Right ventricle myocardium superior (tissue), 1 donor: ENCODE measurements around the gene PPP4R1. TPM values are rescaled to one million over a fixed set of nuclear protein-coding genes. Genes with fewer than 3 reads are reported as not detected.
"Not testable (repeated sequence)": the region's sequence is repeated elsewhere in the genome, so short reads cannot be mapped to it uniquely, and the experiment has no call there.

Source experiments
- ATAC-seq: fragments of 200-7000 bp; cut with Tn5 transposase; one replicate; pipeline ENCODE4 v1.9.1; 2020; ENCODE audit warnings: mild to moderate bottlenecking; ENCODE audit not compliant: poor library complexity
- DNase-seq: peaks from one replicate; pipeline ENCODE4 v3.0.0-alpha.2; 2020
- intact Hi-C: fragments of 100-400 bp; cut with DNase I; formaldehyde crosslinking; loops from one replicate; pipeline ENCODE4 v1.11.2; 2022
- total RNA-seq: library from RNA; stranded (reverse); fragmentation: NEBNext Ultra II Directional; extraction: Animal tissue kit (Norgen Biotek cat#: 25700); gene quantifications from one replicate; pipeline ENCODE4 v1.2.1, GENCODE V29; 2021
- donor health status: DM: no; HTN: yes; CAD: no; lungs with severe emphysema.

Gene PPP4R1
- total RNA-seq, 1 donor from 2014 or later, result 55.4 TPM

- peak; percentile 15 for ATAC-seq
- no peak for DNase-seq
- intact Hi-C loops, result no loop called here
These were observed 17.6 kb upstream of the PPP4R1 start for GRCh38 chr18:9631814-9632496.

- no peak for DNase-seq
- ATAC-seq, result no peak
- intact Hi-C loops, result no loop called here
These were observed 16.1 kb upstream of the PPP4R1 start for GRCh38 chr18:9630444-9630843.

- intact Hi-C loops, result no loop called here
- DNase-seq (no peak), ATAC-seq (no peak)
These were observed 15.3 kb upstream of the PPP4R1 start for GRCh38 chr18:9629709-9630108.

GRCh38 chr18:9628984-9629383 lies 14.6 kb upstream of the PPP4R1 start:
- DNase-seq (no peak), ATAC-seq (no peak)
- intact Hi-C loops, result no loop called here

GRCh38 chr18:9627642-9628041 lies 13.3 kb upstream of the PPP4R1 start:
- intact Hi-C loops, result no loop called here
- no peak for ATAC-seq
- no peak for DNase-seq

GRCh38 chr18:9619990-9620389 lies 5.6 kb upstream of the PPP4R1 start:
- intact Hi-C loops, result no loop called here
- ATAC-seq (no peak), DNase-seq (peak; percentile 52)

GRCh38 chr18:9619545-9619944 lies 5.2 kb upstream of the PPP4R1 start:
- intact Hi-C loops, result no loop called here
- no peak for DNase-seq
- no peak for ATAC-seq

- intact Hi-C loops, result no loop called here
- no peak for DNase-seq
- no peak for ATAC-seq
These were observed 4.7 kb upstream of the PPP4R1 start for GRCh38 chr18:9619056-9619455.

- ATAC-seq (no peak), DNase-seq (no peak)
- intact Hi-C loops, result no loop called here
These were observed 2.7 kb upstream of the PPP4R1 start for GRCh38 chr18:9617006-9617542.

- ATAC-seq, result no peak
- intact Hi-C loops, result no loop called here
- no peak for DNase-seq
These were observed 1.7 kb upstream of the PPP4R1 start for GRCh38 chr18:9616049-9616448.

GRCh38 chr18:9615280-9615797 lies 980 bp upstream of the PPP4R1 start:
- no peak for ATAC-seq
- intact Hi-C loops, result no loop called here
- DNase-seq, result no peak

GRCh38 chr18:9613550-9614400 lies 584 bp downstream of the PPP4R1 start:
- intact Hi-C loops, result no loop called here
- ATAC-seq (peak; percentile 60), DNase-seq (peak; percentile 78)

GRCh38 chr18:9612977-9613376 lies 1.4 kb downstream of the PPP4R1 start:
- no peak for DNase-seq
- intact Hi-C loops, result no loop called here
- ATAC-seq, result no peak

GRCh38 chr18:9612215-9612830 lies 2.0 kb downstream of the PPP4R1 start:
- DNase-seq (no peak), ATAC-seq (peak; percentile 54)
- intact Hi-C loops, result no loop called here

GRCh38 chr18:9609190-9609589 lies 5.2 kb downstream of the PPP4R1 start:
- DNase-seq, result no peak
- ATAC-seq, result no peak
- intact Hi-C loops, result no loop called here

GRCh38 chr18:9608728-9609127 lies 5.6 kb downstream of the PPP4R1 start:
- intact Hi-C loops, result no loop called here
- no peak for ATAC-seq

GRCh38 chr18:9608298-9608697 lies 6.1 kb downstream of the PPP4R1 start:
- DNase-seq, result no peak
- intact Hi-C loops, result no loop called here
- ATAC-seq, result no peak

More at GRCh38 chr18:9608728-9609127, 5.6 kb downstream of the PPP4R1 start:
- DNase-seq, result no peak

- intact Hi-C loops, DNase-seq, ATAC-seq: not testable (repeated sequence)
These were observed 7.2 kb downstream of the PPP4R1 start for GRCh38 chr18:9607111-9607510.

GRCh38 chr18:9606039-9606438 lies 8.3 kb downstream of the PPP4R1 start:
- intact Hi-C loops, result no loop called here
- DNase-seq, result no peak
- ATAC-seq, result no peak
